GM23338 (cell line): ENCODE results near the gene TTLL6. TPM values are rescaled to one million over a fixed set of nuclear protein-coding genes. Genes with fewer than 3 reads are reported as not detected.

Experiments used
- ATAC-seq: fragments of 200-7000 bp; cut with Tn5 transposase; 3 replicates; pipeline ENCODE4 v1.9.1; 2020
- DNase-seq: peaks from one replicate; pipeline ENCODE4 v3.0.0-alpha.2; 2015; ENCODE audit warnings: low spot score
- H2AFZ ChIP-seq: fragments of 200-600 bp; sonication (generic); 2 replicates; pipeline ENCODE4 v1.8.0; 2016; ENCODE audit warnings: antibody characterized with exemption, mild to moderate bottlenecking, moderate library complexity
- H3F3A ChIP-seq: fragments of 200-600 bp; sonication (generic); replicated peaks from 2 replicates; pipeline ENCODE4 v1.8.0; 2017; ENCODE audit warnings: antibody characterized with exemption, mixed run types, low read depth
- H3K27ac ChIP-seq: fragments of 200-600 bp; sonication (generic); 2 replicates; pipeline ENCODE4 v1.6.1; 2016; ENCODE audit warnings: low read depth
- H3K27me3 ChIP-seq: fragments of 200-600 bp; sonication (generic); 2 replicates; pipeline ENCODE4 v1.8.0; 2016; ENCODE audit warnings: mild to moderate bottlenecking, mixed run types, moderate library complexity; ENCODE audit not compliant: insufficient read depth
- H3K36me3 ChIP-seq: fragments of 200-600 bp; sonication (generic); 2 replicates; pipeline ENCODE4 v1.8.0; 2016; ENCODE audit warnings: mild to moderate bottlenecking; ENCODE audit not compliant: insufficient read depth
- H3K4me1 ChIP-seq: fragments of 200-600 bp; sonication (generic); 2 replicates; pipeline ENCODE4 v1.8.0; 2016; ENCODE audit warnings: mild to moderate bottlenecking, moderate library complexity; ENCODE audit not compliant: insufficient read depth
- H3K4me2 ChIP-seq: fragments of 200-600 bp; sonication (generic); 2 replicates; pipeline ENCODE4 v1.7.1; 2017; ENCODE audit warnings: mixed run types
- H3K4me3 ChIP-seq: fragments of 200-600 bp; sonication (generic); 2 replicates; pipeline ENCODE4 v1.6.1; 2016; ENCODE audit warnings: mixed run types
- H3K79me2 ChIP-seq: fragments of 200-600 bp; sonication (generic); replicated peaks from 2 replicates; pipeline ENCODE4 v1.8.0; 2017; ENCODE audit warnings: mild to moderate bottlenecking; ENCODE audit not compliant: insufficient read depth
- H3K9me2 ChIP-seq: fragments of 200-600 bp; sonication (generic); 2 replicates; pipeline ENCODE4 v1.8.0; 2017; ENCODE audit not compliant: insufficient read depth
- H4K20me1 ChIP-seq: fragments of 200-600 bp; sonication (generic); replicated peaks from 2 replicates; pipeline ENCODE4 v1.8.0; 2017; ENCODE audit warnings: mild to moderate bottlenecking; ENCODE audit not compliant: insufficient read depth
- H3K27ac Mint-ChIP-seq: 2 replicates; pipeline ENCODE4 v1.8.0; 2020; ENCODE audit warnings: inconsistent platforms, mild to moderate bottlenecking, moderate library complexity, mixed read lengths
- H3K27me3 Mint-ChIP-seq: 3 replicates; pipeline ENCODE4 v1.8.0; 2022; ENCODE audit warnings: low read depth, mild to moderate bottlenecking, moderate library complexity, mixed read lengths, inconsistent platforms; ENCODE audit not compliant: insufficient read depth, poor library complexity
- H3K36me3 Mint-ChIP-seq: 3 replicates; pipeline ENCODE4 v1.8.0; 2021; ENCODE audit warnings: low read depth, mild to moderate bottlenecking, inconsistent platforms, moderate library complexity, mixed read lengths
- H3K4me1 Mint-ChIP-seq: 3 replicates; pipeline ENCODE4 v1.8.0; 2020; ENCODE audit warnings: mild to moderate bottlenecking, inconsistent platforms, mixed read lengths
- H3K4me3 Mint-ChIP-seq: 3 replicates; pipeline ENCODE4 v1.8.0; 2021; ENCODE audit warnings: moderate library complexity, mild to moderate bottlenecking, inconsistent platforms, mixed read lengths
- H3K9me3 Mint-ChIP-seq: 3 replicates; pipeline ENCODE4 v1.8.0; 2020; ENCODE audit warnings: moderate library complexity, mild to moderate bottlenecking, inconsistent platforms, mixed read lengths
- CTCF ChIP-seq, 2 experiments: fragments of 200-600 bp in 1 of 2; sonication (generic) in 1 of 2; conservative IDR thresholded peaks; 2 replicates each; pipeline versions ENCODE4 v1.5.1 to v1.6.1; 2016 to 2017; ENCODE audit warnings: antibody characterized with exemption in 2 of 2, low read depth in 2 of 2, mild to moderate bottlenecking in 2 of 2, moderate library complexity in 1 of 2
- EZH2 ChIP-seq: fragments of 200-600 bp; sonication (generic); IDR thresholded peaks from one replicate; pipeline ENCODE4 v1.8.0; 2017; ENCODE audit warnings: antibody characterized with exemption, mild to moderate bottlenecking, low read depth; ENCODE audit not compliant: unreplicated experiment
- EZH2phosphoT487 ChIP-seq: fragments of 200-600 bp; sonication (generic); IDR thresholded peaks from one replicate; pipeline ENCODE4 v1.8.1; 2018; ENCODE audit warnings: antibody characterized with exemption; ENCODE audit not compliant: unreplicated experiment
- JUNB ChIP-seq: IDR thresholded peaks from one replicate; pipeline ENCODE4 v1.6.1; 2016; ENCODE audit warnings: antibody characterized with exemption; ENCODE audit not compliant: unreplicated experiment
- NANOG ChIP-seq: IDR thresholded peaks from 2 replicates; pipeline ENCODE4 v1.6.1; 2016; ENCODE audit warnings: antibody characterized with exemption, borderline replicate concordance
- STAT1 ChIP-seq: IDR thresholded peaks from one replicate; pipeline ENCODE4 v1.6.1; 2016; ENCODE audit warnings: antibody characterized with exemption; ENCODE audit not compliant: unreplicated experiment
- ZNF114 ChIP-seq: fragments of 250-450 bp; sonication (Bioruptor Pico); IDR thresholded peaks from 2 replicates; pipeline ENCODE4 v1.5.0; 2020; ENCODE audit warnings: mild to moderate bottlenecking, moderate library complexity
- polyA plus RNA-seq: library from polyadenylated mRNA; unstranded; fragments of >200 nt; fragmentation: Nextera tagmentation; extraction: Ambion mirVana; gene quantifications from 2 replicates; pipeline ENCODE4 v1.2.1, GENCODE V29; 2016
- total RNA-seq: library from RNA; depleted of rRNA; stranded (reverse); fragments of >200 nt; shearing (Covaris generic); gene quantifications from 2 replicates; pipeline ENCODE4 v1.2.3, GENCODE V29; 2014

Gene TTLL6
- total and polyA plus RNA-seq, 2 experiments from 2014 or later: 1.9 to 4.7 TPM

GRCh38 chr17:48725004-48725287 lies 92.1 kb downstream of the TTLL6 start:
- Histone ChIP-seq H3K4me1 (peaks cover 36% of the 10 kb centered on the region), H3K4me2 (peak overlapping the region; percentile 49), H3F3A (peaks cover 38% of the 10 kb centered on the region), H3K4me3 (no peak overlapping the region), H3K36me3 (no peaks in the 10 kb centered on the region), H4K20me1 (peaks cover 47% of the 10 kb centered on the region), H3K9me2 (no peaks in the 10 kb centered on the region), H3K79me2 (no peaks in the 10 kb centered on the region), H2AFZ (no peak overlapping the region), H3K27ac (no peak overlapping the region), H3K27me3 (peaks cover 100% of the 10 kb centered on the region)
- H3K27ac Mint-ChIP-seq: no peak overlapping the region
- peak; percentile 91 for TF ChIP-seq EZH2
- TF ChIP-seq CTCF (conservative IDR thresholded peaks at IDR 0.05; ENCODE audit: low read depth in 2 of 2): no peak
- peaks cover 3% of the 10 kb centered on the region; the same call in 1 of the 3 replicates for H3K36me3 Mint-ChIP-seq
- ATAC-seq (no peak), DNase-seq (no peak)
- H3K4me3 Mint-ChIP-seq: no peak overlapping the region
- H3K9me3 Mint-ChIP-seq: no peaks in the 10 kb centered on the region
- H3K27me3 Mint-ChIP-seq: peaks cover 100% of the 10 kb centered on the region
- peaks cover 34% of the 10 kb centered on the region for H3K4me1 Mint-ChIP-seq

GRCh38 chr17:48724251-48725003 lies 92.6 kb downstream of the TTLL6 start:
- Mint-ChIP-seq H3K4me3 (peak overlapping the region; percentile 53; the same call in 2 of the 3 replicates), H3K27ac (no peak overlapping the region), H3K9me3 (no peaks in the 10 kb centered on the region), H3K27me3 (peaks cover 100% of the 10 kb centered on the region), H3K36me3 (peaks cover 3% of the 10 kb centered on the region; the same call in 1 of the 3 replicates), H3K4me1 (peaks cover 33% of the 10 kb centered on the region)
- Histone ChIP-seq H3K27ac (no peak overlapping the region), H3K36me3 (no peaks in the 10 kb centered on the region), H3K27me3 (peaks cover 100% of the 10 kb centered on the region), H3K9me2 (no peaks in the 10 kb centered on the region), H3F3A (peaks cover 34% of the 10 kb centered on the region), H4K20me1 (peaks cover 42% of the 10 kb centered on the region), H3K79me2 (no peaks in the 10 kb centered on the region), H3K4me1 (peaks cover 36% of the 10 kb centered on the region), H2AFZ (no peak overlapping the region), H3K4me2 (peak overlapping the region; percentile 84), H3K4me3 (no peak overlapping the region)
- DNase-seq: peak; percentile 87
- ATAC-seq: peak; percentile 40
- no peak for TF ChIP-seq STAT1
- peak; percentile 76 to 77 for TF ChIP-seq CTCF (conservative IDR thresholded peaks at IDR 0.05; ENCODE audit: low read depth in 2 of 2)
- no peak for TF ChIP-seq NANOG
- TF ChIP-seq ZNF114 (CRISPR knock-in tag): no peak
- no peak for TF ChIP-seq JUNB
- TF ChIP-seq EZH2: no peak
- no peak for TF ChIP-seq EZH2phosphoT487
